ENCODE results near the gene HAUS1.
"Not testable (repeated sequence)": the region's sequence is repeated elsewhere in the genome, so short reads cannot be mapped to it uniquely, and the experiment has no call there.

Gene HAUS1

DNA sequence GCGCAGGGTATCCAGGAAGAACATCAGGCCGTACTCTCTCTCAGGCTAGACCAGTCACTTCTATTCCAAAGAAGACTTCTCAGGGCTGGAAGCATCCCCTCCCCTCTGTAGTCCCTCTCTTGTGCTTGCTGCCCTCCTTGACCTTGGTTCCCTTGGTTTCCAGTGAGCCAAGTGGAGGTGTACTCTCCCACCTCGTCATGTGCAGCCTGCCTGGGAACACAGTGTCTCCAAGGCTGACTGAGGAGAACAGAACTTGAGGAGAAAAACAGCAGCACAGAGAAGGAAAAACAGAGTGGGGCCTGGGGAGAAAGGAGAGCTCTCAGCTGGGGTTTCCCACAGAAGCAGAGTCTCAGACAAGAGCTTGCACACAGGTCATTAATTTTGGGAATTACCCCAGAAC, 52.7 kb downstream of the HAUS1 start:
- DNase-seq (ENCODE audit: low read depth), result no peak

DNA sequence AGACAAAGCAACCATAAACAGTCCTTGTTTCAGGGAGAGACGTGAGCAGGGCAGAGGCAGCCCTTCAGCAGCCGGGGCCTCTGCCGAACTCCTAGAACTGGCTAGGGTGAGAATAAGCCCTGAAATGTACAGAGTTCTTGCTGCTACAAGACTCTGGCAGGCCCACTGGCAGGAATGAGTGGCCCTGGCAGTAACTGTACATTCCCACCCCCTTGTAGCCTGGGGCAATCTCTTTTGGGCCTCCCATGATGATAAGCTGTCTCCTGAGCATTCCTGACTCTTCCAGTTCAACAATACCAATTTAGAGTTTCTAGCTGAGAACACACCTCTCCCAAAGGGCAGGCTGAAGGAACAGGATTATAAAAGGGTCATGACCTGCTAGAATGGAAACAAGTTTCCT, 54.3 kb downstream of the HAUS1 start:
- no peak for DNase-seq (ENCODE audit: low read depth)

- no peak for DNase-seq (ENCODE audit: low read depth)
These were observed 56.0 kb downstream of the HAUS1 start for GRCh38 chr18:46160050-46160798.

- DNase-seq (ENCODE audit: low read depth), result not testable (repeated sequence)
These were observed 56.7 kb downstream of the HAUS1 start for GRCh38 chr18:46160840-46161239.

GRCh38 chr18:46161703-46162396, 57.7 kb downstream of the HAUS1 start:
- DNase-seq (ENCODE audit: low read depth), result no peak

DNA sequence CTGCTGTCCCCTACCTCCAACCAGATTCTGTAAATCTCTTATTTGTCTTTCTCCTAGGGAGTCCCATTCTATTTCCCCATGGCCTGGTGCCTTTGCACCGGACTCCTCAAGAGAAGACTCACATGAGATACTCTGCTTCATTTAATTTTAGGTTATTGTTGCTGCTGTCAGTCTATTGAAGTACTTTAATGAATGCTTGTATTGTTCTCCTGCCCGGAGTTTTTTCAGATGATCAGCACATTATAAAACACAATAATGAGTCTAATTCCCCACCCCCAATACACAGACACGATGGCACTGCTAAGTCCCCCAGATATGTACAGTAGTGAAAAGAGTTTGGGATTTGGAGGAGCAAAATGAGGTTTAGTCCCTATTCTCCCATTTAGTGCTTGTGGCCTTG, 58.9 kb downstream of the HAUS1 start:
- no peak for DNase-seq (ENCODE audit: low read depth)

- no peak for DNase-seq (ENCODE audit: low read depth)
These were observed 59.8 kb downstream of the HAUS1 start for GRCh38 chr18:46163941-46164499.

DNA sequence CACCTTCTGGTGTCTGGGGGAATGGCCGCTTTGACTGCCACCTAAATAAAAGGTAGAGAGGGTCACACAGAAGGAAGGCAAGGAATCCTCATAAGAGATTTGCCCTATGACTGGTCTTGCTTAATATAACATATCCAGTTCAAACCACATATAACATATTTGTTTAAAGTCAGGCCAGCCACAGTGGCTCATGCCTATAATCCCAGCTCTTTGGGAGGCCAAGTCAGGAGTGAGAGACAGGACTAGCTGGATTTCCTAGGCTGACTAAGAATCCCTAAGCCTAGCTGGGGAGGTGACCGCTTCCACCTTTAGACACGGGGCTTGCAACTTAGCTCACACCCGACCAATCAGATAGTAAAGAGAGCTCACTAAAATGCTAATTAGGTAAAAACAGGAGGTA, 60.3 kb downstream of the HAUS1 start:
- DNase-seq (ENCODE audit: low read depth), result not testable (repeated sequence)

- no peak for DNase-seq (ENCODE audit: low read depth)
These were observed 60.7 kb downstream of the HAUS1 start for GRCh38 chr18:46164920-46165319.

- DNase-seq (ENCODE audit: low read depth), result no peak
These were observed 62.2 kb downstream of the HAUS1 start for GRCh38 chr18:46166261-46166970.

DNA sequence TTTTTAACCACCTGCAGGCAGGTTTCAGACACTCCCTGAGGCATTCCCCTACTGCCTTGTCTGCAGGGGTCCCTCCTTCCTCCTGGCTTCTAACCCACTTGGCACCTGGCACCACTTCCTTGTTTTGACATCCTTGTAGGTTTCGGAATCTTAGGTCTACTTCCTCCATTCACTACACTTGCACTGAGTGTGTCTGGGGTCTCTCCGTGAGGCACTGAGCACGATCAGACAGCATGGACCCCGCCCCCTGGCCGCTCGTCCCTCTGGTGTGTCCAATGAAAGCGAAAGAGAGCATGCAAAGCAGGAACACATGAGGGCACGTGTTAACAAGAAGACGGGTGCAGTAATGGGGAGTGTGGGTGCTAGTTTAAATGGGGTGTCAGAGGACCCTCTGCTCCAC, 63.8 kb downstream of the HAUS1 start:
- no peak for DNase-seq (ENCODE audit: low read depth)

GRCh38 chr18:46169464-46169941, 65.3 kb downstream of the HAUS1 start:
- DNase-seq (ENCODE audit: low read depth), result no peak

GRCh38 chr18:46171331-46171730, 67.1 kb downstream of the HAUS1 start:
- DNase-seq (ENCODE audit: low read depth), result no peak

DNA sequence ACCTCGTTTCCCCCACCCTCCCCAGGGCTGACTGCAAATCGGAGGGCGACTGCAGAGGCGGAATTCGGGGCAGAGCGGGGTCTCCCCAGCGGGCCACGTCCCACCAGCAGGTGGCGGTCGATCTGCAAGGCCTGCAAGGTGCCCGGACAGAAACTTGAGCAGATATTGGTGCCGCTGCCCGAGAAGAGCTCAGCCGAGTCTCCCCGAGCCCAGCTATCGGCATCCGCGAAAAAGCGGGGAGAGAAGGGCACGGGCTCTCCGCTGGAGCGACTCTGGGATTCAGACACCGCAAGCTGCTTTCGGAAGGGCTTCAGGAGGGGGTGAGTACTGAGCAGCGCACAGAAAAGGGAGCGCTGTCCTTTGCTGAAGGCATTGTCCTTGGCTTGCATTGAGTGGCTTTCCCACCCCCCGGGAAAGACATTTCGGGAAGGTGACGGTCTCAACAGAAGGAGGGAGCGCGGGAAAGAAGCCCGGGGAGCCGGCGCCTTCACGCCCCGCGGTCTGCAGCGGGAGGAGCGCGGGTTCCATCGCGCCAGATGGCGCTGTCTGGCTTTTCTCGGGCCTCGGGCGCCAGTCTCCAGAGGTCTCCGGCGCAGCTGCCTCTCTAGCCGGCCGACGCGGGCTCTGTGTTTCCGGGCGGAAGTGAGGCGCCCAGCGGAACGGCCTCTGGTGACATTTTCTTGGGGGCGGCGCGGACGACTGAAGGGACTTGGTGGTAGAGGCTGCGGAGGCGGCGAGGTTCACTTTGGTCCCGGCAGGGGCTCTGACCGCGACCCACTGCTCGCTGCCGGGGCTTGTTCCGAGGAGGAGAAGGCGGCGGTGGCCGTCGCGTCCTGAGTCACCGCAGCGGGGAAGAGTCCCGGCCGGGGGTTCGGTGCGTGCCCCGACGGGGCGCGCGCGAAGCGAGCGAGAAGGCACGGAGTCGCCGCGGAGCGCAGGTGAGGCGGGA, 69.5 kb downstream of the HAUS1 start:
- peak; percentile 87 for DNase-seq (ENCODE audit: low read depth)

GRCh38 chr18:46174342-46175041, 70.3 kb downstream of the HAUS1 start:
- peak; percentile 1 for DNase-seq (ENCODE audit: low read depth)

- DNase-seq (ENCODE audit: low read depth), result no peak
These were observed 71.8 kb downstream of the HAUS1 start for GRCh38 chr18:46176001-46176400.
